NB4 (cell line): Measurements from ENCODE around the gene ZNF3.

Experiments
- CTCF ChIP-seq: IDR thresholded peaks from one replicate; pipeline ENCODE4 v1.5.1; 2012; ENCODE audit warnings: low read depth, low read length
- MAX ChIP-seq: IDR thresholded peaks from 2 replicates; pipeline ENCODE4 v1.6.1; 2011; ENCODE audit warnings: low read depth, low read length

GRCh38 chr7:100063376-100063775, 18.1 kb downstream of the ZNF3 start:
- no peak for TF ChIP-seq CTCF
- no peak for TF ChIP-seq MAX
